CD14-positive monocyte (primary cell): ENCODE measurements around the gene MS4A15. TPM values are rescaled to one million over a fixed set of nuclear protein-coding genes. Genes with fewer than 3 reads are reported as not detected.

Source experiments
- DNase-seq, 3 donors: peaks; one replicate each; pipeline ENCODE4 v3.0.0-alpha.2; 2011 to 2022
- H2AFZ ChIP-seq: 2 replicates; pipeline ENCODE4 v1.6.0; 2012; ENCODE audit warnings: mild to moderate bottlenecking, low read depth, low read length, inconsistent platforms; ENCODE audit not compliant: insufficient read depth, poor library complexity, severe bottlenecking
- H3K27ac ChIP-seq, 2 donors: 1 replicate in 1 of 2; 2 replicates in 1 of 2; pipeline ENCODE4 v1.5.1; 2012 to 2013; ENCODE audit warnings: low read length in 2 of 2, control low read depth in 1 of 2, inconsistent platforms in 1 of 2, low read depth in 1 of 2, mild to moderate bottlenecking in 1 of 2
- H3K27me3 ChIP-seq, 2 donors: one replicate each; pipeline versions ENCODE4 v1.6.0 to v1.6.1; 2011 to 2013; ENCODE audit warnings: low read length in 2 of 2; ENCODE audit not compliant: control insufficient read depth in 2 of 2, insufficient read depth in 2 of 2
- H3K36me3 ChIP-seq, 2 donors: replicated peaks in 1 of 2; 1 replicate in 1 of 2; 2 replicates in 1 of 2; pipeline versions ENCODE4 v1.5.1 to v1.6.1; 2012 to 2013; ENCODE audit warnings: low read length in 2 of 2, control low read depth in 1 of 2, inconsistent platforms in 1 of 2, mild to moderate bottlenecking in 1 of 2; ENCODE audit not compliant: insufficient read depth in 2 of 2, control insufficient read depth in 1 of 2
- H3K4me1 ChIP-seq, 2 donors: 1 replicate in 1 of 2; 2 replicates in 1 of 2; pipeline versions ENCODE4 v1.5.1 to v1.6.1; 2012 to 2013; ENCODE audit warnings: low read length in 2 of 2, control low read depth in 1 of 2, inconsistent platforms in 1 of 2, mild to moderate bottlenecking in 1 of 2, moderate library complexity in 1 of 2; ENCODE audit not compliant: insufficient read depth in 2 of 2, control insufficient read depth in 1 of 2
- H3K4me2 ChIP-seq: replicated peaks from 2 replicates; pipeline ENCODE3; 2012; ENCODE audit warnings: low read length, moderate library complexity, mild to moderate bottlenecking; ENCODE audit not compliant: poor library complexity, severe bottlenecking; ENCODE audit errors: extremely low read depth
- H3K4me3 ChIP-seq, 3 experiments: fragments of 200-600 bp in 1 of 3; sonication (generic) in 1 of 3; replicated peaks in 1 of 3; 1 replicate in 2 of 3; 2 replicates in 1 of 3; pipeline ENCODE4 v1.5.1; 2011 to 2013; ENCODE audit warnings: low read length in 3 of 3, mild to moderate bottlenecking in 3 of 3, control low read depth in 2 of 3, low read depth in 2 of 3, inconsistent platforms in 1 of 3, moderate library complexity in 1 of 3
- H3K79me2 ChIP-seq: 2 replicates; pipeline ENCODE4 v1.6.0; 2012; ENCODE audit warnings: mild to moderate bottlenecking, control low read depth, inconsistent platforms, low read length, moderate library complexity; ENCODE audit not compliant: insufficient read depth
- H3K9ac ChIP-seq: 2 replicates; pipeline ENCODE4 v1.6.0; 2017; ENCODE audit warnings: low read length, mild to moderate bottlenecking; ENCODE audit not compliant: insufficient read depth, poor library complexity, severe bottlenecking
- H3K9me3 ChIP-seq, 2 donors: replicated peaks in 1 of 2; 1 replicate in 1 of 2; 2 replicates in 1 of 2; pipeline versions ENCODE4 v1.5.1 to v1.6.1; 2012 to 2013; ENCODE audit warnings: low read length in 2 of 2, control low read depth in 1 of 2; ENCODE audit not compliant: control insufficient read depth in 1 of 2, insufficient read depth in 1 of 2
- H4K20me1 ChIP-seq: 2 replicates; pipeline ENCODE4 v1.6.0; 2012; ENCODE audit warnings: mild to moderate bottlenecking, low read length, control low read depth, moderate library complexity; ENCODE audit not compliant: insufficient read depth
- H3K27ac Mint-ChIP-seq, 7 donors: one replicate each; pipeline ENCODE4 v1.8.0; 2020; ENCODE audit warnings: mild to moderate bottlenecking in 7 of 7, mixed read lengths in 7 of 7, moderate library complexity in 6 of 7, inconsistent platforms in 2 of 7
- H3K27me3 Mint-ChIP-seq, 3 donors: one replicate each; pipeline ENCODE4 v1.8.0; 2021 to 2022; ENCODE audit warnings: low read depth in 3 of 3, mild to moderate bottlenecking in 3 of 3, mixed read lengths in 3 of 3, moderate library complexity in 3 of 3, inconsistent platforms in 1 of 3
- H3K36me3 Mint-ChIP-seq, 2 donors: one replicate each; pipeline ENCODE4 v1.8.0; 2020; ENCODE audit warnings: mixed read lengths in 2 of 2, inconsistent platforms in 1 of 2, mild to moderate bottlenecking in 1 of 2
- H3K4me1 Mint-ChIP-seq: one replicate; pipeline ENCODE4 v1.8.0; 2020; ENCODE audit warnings: mild to moderate bottlenecking, mixed read lengths
- H3K4me3 Mint-ChIP-seq, 2 donors: one replicate each; pipeline ENCODE4 v1.8.0; 2020; ENCODE audit warnings: mild to moderate bottlenecking in 2 of 2, mixed read lengths in 2 of 2, moderate library complexity in 1 of 2
- H3K9me3 Mint-ChIP-seq, 7 donors: one replicate each; pipeline ENCODE4 v1.8.0; 2020 to 2022; ENCODE audit warnings: mixed read lengths in 7 of 7, mild to moderate bottlenecking in 6 of 7, moderate library complexity in 6 of 7, inconsistent platforms in 2 of 7
- CTCF ChIP-seq: fragments of 200-600 bp; IDR thresholded peaks from one replicate; pipeline ENCODE4 v1.8.0; 2022; ENCODE audit warnings: antibody characterized with exemption, mild to moderate bottlenecking
- WGBS: methylation state at CpG from one replicate; pipeline ENCODE4 v1.1.5; 2013; ENCODE audit warnings: missing lambda C conversion rate; ENCODE audit not compliant: insufficient coverage; 5-methylcytosine and 5-hydroxymethylcytosine counted together
- intact Hi-C, 2 donors: fragments of 100-400 bp; cut with micrococcal nuclease; formaldehyde crosslinking; loops; one replicate each; pipeline versions ENCODE4 v1.15.0 to v1.15.1; 2023
- polyA plus RNA-seq, 3 donors: library from polyadenylated mRNA; depleted of rRNA in 1 of 3; unstranded in 2 of 3; stranded (reverse) in 1 of 3; fragments of 300-500 nt in 2 of 3; fragments of >200 nt in 1 of 3; fragmentation: Illumina TruSeq in 2 of 3; gene quantifications; 1 replicate in 2 of 3; 2 replicates in 1 of 3; pipeline ENCODE4 v1.2.3, GENCODE V29; 2012 to 2021

Gene MS4A15
- polyA plus RNA-seq, 3 donors, result not detected

DNA sequence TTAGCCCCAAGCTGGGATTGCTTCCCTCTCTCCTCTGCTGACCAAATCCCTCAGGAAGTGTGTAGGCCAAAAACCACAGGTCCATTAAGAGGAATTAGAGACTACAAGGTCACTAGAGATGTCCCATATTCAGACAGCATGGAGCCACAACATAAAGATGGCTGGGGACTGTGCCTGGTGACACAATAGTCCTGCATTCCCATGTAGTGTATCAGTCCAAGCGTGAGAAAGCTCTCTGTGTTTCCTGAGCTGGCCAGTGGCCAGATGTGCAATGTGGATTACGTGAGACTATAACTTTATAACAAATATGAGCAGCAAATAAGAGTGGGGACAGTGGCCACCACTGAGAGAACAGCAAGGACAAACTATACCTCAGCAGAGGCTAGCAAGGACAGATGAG is 20.9 kb downstream of the MS4A15 start:
- no peaks in the 10 kb centered on the region for H3K36me3 Mint-ChIP-seq
- H3K27ac Mint-ChIP-seq, result no peak overlapping the region
- DNase-seq, result no peak
- Histone ChIP-seq H4K20me1 (no peaks in the 10 kb centered on the region), H3K27me3 (peaks cover 0 to 3% of the 10 kb centered on the region in 2 donors), H3K4me3 (no peak overlapping the region), H3K36me3 (no peaks in the 10 kb centered on the region), H3K79me2 (no peaks in the 10 kb centered on the region), H2AFZ (no peak overlapping the region), H3K4me1 (no peaks in the 10 kb centered on the region), H3K4me2 (no peak overlapping the region), H3K27ac (no peak overlapping the region), H3K9me3 (no peaks in the 10 kb centered on the region), H3K9ac (no peak overlapping the region)
- intact Hi-C loops, result no loop called here
- peaks cover 0 to 5% (median 0%) of the 10 kb centered on the region in 7 donors for H3K9me3 Mint-ChIP-seq
- H3K4me3 Mint-ChIP-seq, result no peak overlapping the region
- H3K4me1 Mint-ChIP-seq, result peaks cover 5% of the 10 kb centered on the region
- 0% methylated on average over 1 of the region's 2 CpGs for WGBS
- H3K27me3 Mint-ChIP-seq, result peaks cover 3 to 10% (median 9%) of the 10 kb centered on the region in 3 donors
- TF ChIP-seq CTCF, result no peak

- no peaks in the 10 kb centered on the region for H3K79me2 ChIP-seq
- no peak overlapping the region for H2AFZ ChIP-seq
- 80% methylated on average over 2 of the region's 2 CpGs for WGBS
- H4K20me1 ChIP-seq, result no peaks in the 10 kb centered on the region
- no peak overlapping the region for H3K9ac ChIP-seq
- Mint-ChIP-seq H3K4me3 (no peak overlapping the region), H3K27me3 (peaks cover 3 to 6% (median 5%) of the 10 kb centered on the region in 3 donors), H3K9me3 (peaks cover 0 to 5% (median 0%) of the 10 kb centered on the region in 7 donors), H3K36me3 (no peaks in the 10 kb centered on the region), H3K27ac (no peak overlapping the region), H3K4me1 (peaks cover 5% of the 10 kb centered on the region)
- no peaks in the 10 kb centered on the region for H3K36me3 ChIP-seq
- no peak overlapping the region for H3K27ac ChIP-seq
- no peaks in the 10 kb centered on the region for H3K4me1 ChIP-seq
- no peak for DNase-seq
- H3K4me2 ChIP-seq, result no peak overlapping the region
- H3K27me3 ChIP-seq, result peaks cover 0 to 3% of the 10 kb centered on the region in 2 donors
- intact Hi-C loops, result no loop called here
- no peak overlapping the region for H3K4me3 ChIP-seq
- no peak for TF ChIP-seq CTCF
- no peaks in the 10 kb centered on the region for H3K9me3 ChIP-seq
Observed at GRCh38 chr11:60780065-60780464, 23.4 kb downstream of the MS4A15 start.
